PC-3 (cell line): Measurements from ENCODE around the gene CXCL3.

Experiments
- CTCF ChIP-seq: fragments of 300-600 bp; sonication (generic); conservative IDR thresholded peaks from 2 replicates; pipeline ENCODE4 v1.5.1; 2017; ENCODE audit warnings: antibody characterized with exemption, low read depth, mild to moderate bottlenecking, low read length
- EZH2phosphoT487 ChIP-seq: fragments of 300-600 bp; sonication (generic); IDR thresholded peaks from 2 replicates; pipeline ENCODE4 v1.6.1; 2018; ENCODE audit warnings: mild to moderate bottlenecking, antibody characterized with exemption, low read length, borderline replicate concordance

- TF ChIP-seq CTCF (no peak), EZH2phosphoT487 (no peak)
Measured at GRCh38 chr4:74033739-74034138, 4.8 kb downstream of the CXCL3 start.
